Suprapubic skin (tissue), 4 donors: ENCODE data around the gene NEGR1. TPM values are rescaled to one million over a fixed set of nuclear protein-coding genes. Genes with fewer than 3 reads are reported as not detected.

ENCODE experiments used
- DNase-seq, 2 donors: peaks; one replicate each; pipeline ENCODE4 v3.0.0-alpha.2; 2019; ENCODE audit warnings: low spot score in 2 of 2
- H3K27ac ChIP-seq: fragments of 200-600 bp; sonication (generic); one replicate; pipeline ENCODE4 v1.5.1; 2019
- H3K27me3 ChIP-seq: fragments of 200-600 bp; sonication (generic); one replicate; pipeline ENCODE4 v1.5.1; 2019
- H3K36me3 ChIP-seq: fragments of 200-600 bp; sonication (generic); one replicate; pipeline ENCODE4 v1.5.1; 2019
- H3K4me1 ChIP-seq: fragments of 200-600 bp; sonication (generic); one replicate; pipeline ENCODE4 v1.5.1; 2019
- H3K4me3 ChIP-seq: fragments of 200-600 bp; sonication (generic); one replicate; pipeline ENCODE4 v1.5.1; 2019; ENCODE audit warnings: mild to moderate bottlenecking
- H3K9me3 ChIP-seq: fragments of 200-600 bp; sonication (generic); one replicate; pipeline ENCODE4 v1.5.1; 2019
- EP300 ChIP-seq: sonication (generic); formaldehyde crosslinking; IDR thresholded peaks from one replicate; pipeline ENCODE4 v1.6.1; 2017; ENCODE audit warnings: antibody characterized with exemption
- POLR2A ChIP-seq, 2 donors: fragments of 450-650 bp; IDR thresholded peaks; one replicate each; pipeline ENCODE4 v1.6.1; 2017; ENCODE audit warnings: antibody characterized with exemption in 2 of 2, mild to moderate bottlenecking in 2 of 2, moderate library complexity in 2 of 2
- POLR2AphosphoS5 ChIP-seq, 3 donors: sonication (generic); formaldehyde crosslinking; IDR thresholded peaks; one replicate each; pipeline ENCODE4 v1.6.1; 2017; ENCODE audit warnings: antibody characterized with exemption in 3 of 3
- WGBS: methylation state at CpG from one replicate; pipeline ENCODE4 v1.1.5; 2018; 5-methylcytosine and 5-hydroxymethylcytosine counted together
- total RNA-seq, 4 donors: library from RNA; depleted of rRNA; stranded (reverse); fragments of >200 nt; gene quantifications; one replicate each; pipeline ENCODE4 v1.1.0, GENCODE V29; 2016
- TF ChIP-seq, protein P1 (sequence below), 2 donors: fragments of 200-600 bp in 1 of 2; fragments of 450-650 bp in 1 of 2; sonication (generic) in 1 of 2; IDR thresholded peaks; one replicate each; pipeline ENCODE4 v1.5.1; 2016 to 2019; ENCODE audit warnings: antibody characterized with exemption in 2 of 2, mild to moderate bottlenecking in 1 of 2, moderate library complexity in 1 of 2

The NEGR1 gene
- total RNA-seq, 4 donors from 2014 or later: 3.0 to 9.9 (median 3.8) TPM

DNA sequence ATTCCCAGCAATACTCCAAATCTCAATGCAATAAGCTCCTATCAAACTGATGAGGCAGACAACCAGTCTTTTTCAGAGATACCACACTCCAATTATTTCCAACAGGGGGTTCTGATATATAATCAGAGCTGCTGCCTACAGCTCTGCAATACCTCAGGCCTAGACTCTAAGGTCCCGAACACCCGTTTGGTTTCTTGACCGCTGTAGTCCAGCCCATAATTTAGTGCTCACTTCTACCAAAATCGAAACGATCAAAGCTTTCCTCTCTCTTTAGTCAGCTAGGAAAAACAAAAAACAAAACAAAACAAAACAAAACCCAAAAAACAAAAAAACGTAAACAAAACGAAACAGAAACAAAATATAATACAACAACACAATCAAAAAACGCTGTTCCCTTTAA lies 453.0 kb downstream of the NEGR1 start:
- 85% methylated on average over 8 of the region's 8 CpGs for WGBS
- Histone ChIP-seq H3K27me3 (no peaks in the 10 kb centered on the region), H3K36me3 (no peaks in the 10 kb centered on the region), H3K4me3 (no peak overlapping the region), H3K27ac (no peak overlapping the region), H3K9me3 (no peaks in the 10 kb centered on the region), H3K4me1 (no peaks in the 10 kb centered on the region)
- DNase-seq: no peak
- TF ChIP-seq POLR2AphosphoS5 (IDR thresholded peaks at IDR 0.05) (no peak), POLR2A (IDR thresholded peaks at IDR 0.05) (no peak), EP300 (no peak)
- TF ChIP-seq, protein P1, sequence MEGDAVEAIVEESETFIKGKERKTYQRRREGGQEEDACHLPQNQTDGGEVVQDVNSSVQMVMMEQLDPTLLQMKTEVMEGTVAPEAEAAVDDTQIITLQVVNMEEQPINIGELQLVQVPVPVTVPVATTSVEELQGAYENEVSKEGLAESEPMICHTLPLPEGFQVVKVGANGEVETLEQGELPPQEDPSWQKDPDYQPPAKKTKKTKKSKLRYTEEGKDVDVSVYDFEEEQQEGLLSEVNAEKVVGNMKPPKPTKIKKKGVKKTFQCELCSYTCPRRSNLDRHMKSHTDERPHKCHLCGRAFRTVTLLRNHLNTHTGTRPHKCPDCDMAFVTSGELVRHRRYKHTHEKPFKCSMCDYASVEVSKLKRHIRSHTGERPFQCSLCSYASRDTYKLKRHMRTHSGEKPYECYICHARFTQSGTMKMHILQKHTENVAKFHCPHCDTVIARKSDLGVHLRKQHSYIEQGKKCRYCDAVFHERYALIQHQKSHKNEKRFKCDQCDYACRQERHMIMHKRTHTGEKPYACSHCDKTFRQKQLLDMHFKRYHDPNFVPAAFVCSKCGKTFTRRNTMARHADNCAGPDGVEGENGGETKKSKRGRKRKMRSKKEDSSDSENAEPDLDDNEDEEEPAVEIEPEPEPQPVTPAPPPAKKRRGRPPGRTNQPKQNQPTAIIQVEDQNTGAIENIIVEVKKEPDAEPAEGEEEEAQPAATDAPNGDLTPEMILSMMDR (IDR thresholded peaks at IDR 0.05): no peak

DNA sequence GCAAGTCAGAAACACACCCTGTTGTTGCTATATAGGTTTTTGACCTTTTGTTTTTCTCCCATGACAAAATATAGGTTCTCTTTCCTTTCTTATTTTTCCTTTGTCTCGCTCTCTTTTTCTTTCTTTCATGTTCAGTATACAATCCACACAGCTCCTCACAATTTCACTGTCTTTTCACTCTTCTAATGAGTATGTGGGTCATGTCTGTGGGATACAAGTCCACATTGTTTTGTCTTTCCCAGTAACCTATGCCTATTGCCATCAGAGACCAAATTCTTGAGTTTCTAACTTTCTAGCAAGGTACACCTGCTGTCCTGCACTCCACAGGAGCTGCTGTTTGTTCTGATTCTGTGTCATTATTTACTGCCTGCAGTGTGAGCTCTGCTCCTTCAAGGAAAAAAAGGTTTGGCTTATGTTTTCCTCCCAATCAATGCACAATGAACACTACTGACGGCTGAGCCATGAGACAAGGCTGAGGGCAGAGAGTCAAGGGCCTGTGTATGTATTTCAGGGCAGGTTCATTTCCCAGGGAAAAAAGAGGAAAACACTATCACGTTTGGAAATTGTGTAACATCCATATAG lies 453.8 kb downstream of the NEGR1 start:
- no peak for DNase-seq
- no peaks in the 10 kb centered on the region for H3K27me3 ChIP-seq
- H3K4me3 ChIP-seq: no peak overlapping the region
- no peaks in the 10 kb centered on the region for H3K9me3 ChIP-seq
- TF ChIP-seq EP300 (no peak), POLR2AphosphoS5 (IDR thresholded peaks at IDR 0.05) (no peak), POLR2A (IDR thresholded peaks at IDR 0.05) (no peak)
- TF ChIP-seq, protein P1 (IDR thresholded peaks at IDR 0.05): no peak
- no peak overlapping the region for H3K27ac ChIP-seq
- no peaks in the 10 kb centered on the region for H3K36me3 ChIP-seq
- 63% methylated on average over 3 of the region's 3 CpGs for WGBS
- no peaks in the 10 kb centered on the region for H3K4me1 ChIP-seq

DNA sequence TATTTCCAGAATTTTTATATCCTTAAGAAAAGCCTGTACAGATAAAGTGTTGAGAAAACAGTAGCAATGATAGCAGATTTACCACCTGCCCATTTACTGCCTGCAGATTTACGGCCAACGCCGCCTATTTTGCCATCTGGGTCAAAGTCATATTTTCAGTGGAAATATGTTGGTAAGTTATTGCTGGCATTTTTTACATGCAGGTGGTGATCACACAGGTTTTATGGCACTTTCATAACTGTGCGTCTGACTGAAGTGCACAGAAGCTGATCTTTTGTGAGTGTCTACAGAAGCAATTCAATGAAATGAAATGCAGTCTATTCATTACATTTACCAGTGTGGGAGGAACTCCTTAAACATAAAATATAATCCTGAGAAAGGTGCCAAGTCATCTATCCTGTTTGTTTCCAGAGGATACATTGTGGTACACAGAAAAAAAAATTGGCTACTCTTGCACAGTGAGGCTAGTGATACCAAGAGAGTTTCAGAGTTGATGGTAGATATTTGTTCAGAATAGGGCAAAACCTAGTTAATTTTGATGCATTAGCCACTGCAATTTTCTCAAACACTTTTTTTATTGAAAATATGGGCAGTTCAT lies 458.5 kb downstream of the NEGR1 start:
- Histone ChIP-seq H3K36me3 (no peaks in the 10 kb centered on the region), H3K27ac (no peak overlapping the region), H3K4me3 (no peak overlapping the region), H3K9me3 (no peaks in the 10 kb centered on the region), H3K27me3 (no peaks in the 10 kb centered on the region), H3K4me1 (no peaks in the 10 kb centered on the region)
- no peak for DNase-seq
- WGBS: 80% methylated on average over 4 of the region's 4 CpGs
- TF ChIP-seq POLR2AphosphoS5 (IDR thresholded peaks at IDR 0.05): no peak
- TF ChIP-seq, protein P1 (IDR thresholded peaks at IDR 0.05): no peak
- no peak for TF ChIP-seq POLR2A (IDR thresholded peaks at IDR 0.05)
- no peak for TF ChIP-seq EP300

DNA sequence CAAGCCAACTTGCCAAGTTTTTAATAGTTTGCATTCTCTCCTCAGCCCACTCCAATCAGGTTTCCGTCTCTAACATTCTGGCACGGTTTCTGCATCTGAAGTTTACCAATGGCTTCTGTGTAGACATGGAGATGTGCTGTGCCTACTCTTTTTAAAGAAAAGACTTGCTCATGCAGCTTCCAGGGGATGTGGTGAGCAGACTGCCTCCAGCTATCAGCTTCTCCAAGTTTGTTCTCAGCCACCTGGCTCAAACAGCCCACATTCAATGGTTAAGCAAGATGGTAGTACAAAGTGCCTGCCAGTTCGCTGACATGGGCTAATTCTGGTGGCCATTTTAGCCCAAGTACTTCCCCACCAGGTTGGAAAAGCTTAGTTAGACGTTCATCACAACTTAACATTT lies 465.3 kb downstream of the NEGR1 start:
- Histone ChIP-seq H3K36me3 (no peaks in the 10 kb centered on the region), H3K9me3 (no peaks in the 10 kb centered on the region), H3K27ac (no peak overlapping the region), H3K4me3 (no peak overlapping the region), H3K27me3 (no peaks in the 10 kb centered on the region), H3K4me1 (no peaks in the 10 kb centered on the region)
- TF ChIP-seq, protein P1 (IDR thresholded peaks at IDR 0.05): no peak
- TF ChIP-seq EP300 (no peak), POLR2A (IDR thresholded peaks at IDR 0.05) (no peak), POLR2AphosphoS5 (IDR thresholded peaks at IDR 0.05) (no peak)
- WGBS: 77% methylated on average over 4 of the region's 4 CpGs
- DNase-seq: no peak

DNA sequence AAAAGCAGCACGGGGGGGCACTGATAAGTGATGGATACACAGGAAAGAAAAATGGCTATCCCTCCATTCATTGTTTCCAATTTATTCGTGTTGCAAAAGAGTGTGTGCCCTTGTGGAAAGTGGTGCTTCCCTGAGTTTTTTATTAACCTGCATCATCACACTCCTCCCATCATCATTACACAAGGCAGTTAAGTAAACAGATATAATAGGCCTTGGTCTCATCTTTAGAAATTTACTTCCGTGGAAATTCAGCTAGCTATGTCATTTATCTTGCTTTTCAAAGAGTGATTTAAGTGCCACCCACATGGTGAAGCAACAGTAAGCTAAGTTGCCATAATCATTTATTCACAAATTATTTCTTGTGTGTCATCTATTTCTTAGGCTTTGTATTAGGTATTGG lies 473.3 kb downstream of the NEGR1 start:
- Histone ChIP-seq H3K36me3 (no peaks in the 10 kb centered on the region), H3K9me3 (no peaks in the 10 kb centered on the region), H3K4me3 (no peak overlapping the region), H3K27ac (no peak overlapping the region), H3K4me1 (no peaks in the 10 kb centered on the region), H3K27me3 (no peaks in the 10 kb centered on the region)
- 79% methylated on average over 3 of the region's 3 CpGs for WGBS
- DNase-seq: no peak
- TF ChIP-seq EP300 (no peak), POLR2AphosphoS5 (IDR thresholded peaks at IDR 0.05) (no peak)
